ENCODE results near the gene CXCL5. TPM values are rescaled to one million over a fixed set of nuclear protein-coding genes. Genes with fewer than 3 reads are reported as not detected.

The CXCL5 gene
- total and polyA plus RNA-seq, 8 donors: 1.3 to 40.1 (median 13.1) TPM; not detected in 2

Small RNAs within 50 kb of the gene (small RNA-seq; reads per million reads assigned to genes)
- gene RN7SL218P: 0 reads per million in 4 donors

Other genes with a start within 250 kb of the CXCL5 start
- gene CXCL6, start 162.0 kb downstream of the CXCL5 start, total RNA-seq: 1 to 10 TPM in 1 of 5 donors, under 1 TPM in 1, not detected in 3; 0.18 to 4.3 TPM
- 1 to 10 TPM; 1.2 to 4.7 (median 2.1) TPM for gene CXCL6, start 162.0 kb downstream of the CXCL5 start, polyA plus RNA-seq
- not detected for gene PF4V1, start 145.4 kb downstream of the CXCL5 start, total RNA-seq
- gene PF4V1, start 145.4 kb downstream of the CXCL5 start, polyA plus RNA-seq: not detected
- gene CXCL1, start 129.3 kb downstream of the CXCL5 start, total RNA-seq: 10 to 100 TPM in 2 of 5 donors, 1 to 10 TPM in 3; 1.8 to 56.0 (median 2.3) TPM
- 10 to 100 TPM; 33.6 to 62.1 (median 38.2) TPM for gene CXCL1, start 129.3 kb downstream of the CXCL5 start, polyA plus RNA-seq
- gene PF4, start 16.6 kb downstream of the CXCL5 start, total RNA-seq: 1 to 10 TPM in 2 of 5 donors, not detected in 3; 1.4 to 5.8 TPM
- gene PF4, start 16.6 kb downstream of the CXCL5 start, polyA plus RNA-seq: 1 to 10 TPM in 2 of 3 donors, not detected in 1; 2.4 to 3.9 TPM
- 1 to 10 TPM in 1 of 5 donors, not detected in 4; 6.6 TPM for gene PPBP, start 10.5 kb downstream of the CXCL5 start, total RNA-seq
- gene PPBP, start 10.5 kb downstream of the CXCL5 start, polyA plus RNA-seq: 1 to 10 TPM in 1 of 3 donors, not detected in 2; 2.4 TPM
- gene CXCL3, start 40.0 kb upstream of the CXCL5 start, total RNA-seq: 10 to 100 TPM in 2 of 5 donors, 1 to 10 TPM in 2, not detected in 1; 3.5 to 94.6 (median 25.2) TPM
- gene CXCL3, start 40.0 kb upstream of the CXCL5 start, polyA plus RNA-seq: 10 to 100 TPM in 2 of 3 donors, 1 to 10 TPM in 1; 2.7 to 39.7 (median 18.5) TPM
- gene CXCL2, start 100.5 kb upstream of the CXCL5 start, total RNA-seq: 100 to 1,000 TPM in 3 of 5 donors, 1 to 10 TPM in 1, not detected in 1; 5.1 to 388 (median 191) TPM
- 100 to 1,000 TPM in 1 of 3 donors, 10 to 100 TPM in 1, 1 to 10 TPM in 1; 8.7 to 117 (median 46.4) TPM for gene CXCL2, start 100.5 kb upstream of the CXCL5 start, polyA plus RNA-seq
- 10 to 100 TPM in 3 of 5 donors, 1 to 10 TPM in 2; 1.4 to 34.1 (median 13.4) TPM for gene MTHFD2L, start 159.4 kb upstream of the CXCL5 start, total RNA-seq
- 1 to 10 TPM; 6.6 to 8.3 (median 7.1) TPM for gene MTHFD2L, start 159.4 kb upstream of the CXCL5 start, polyA plus RNA-seq